ENCODE data around the gene PSTPIP1. TPM values are rescaled to one million over a fixed set of nuclear protein-coding genes. Genes with fewer than 3 reads are reported as not detected.

PSTPIP1 gene
- total RNA-seq, 1 donor from 2014 or later, result 12.4 TPM

DNA sequence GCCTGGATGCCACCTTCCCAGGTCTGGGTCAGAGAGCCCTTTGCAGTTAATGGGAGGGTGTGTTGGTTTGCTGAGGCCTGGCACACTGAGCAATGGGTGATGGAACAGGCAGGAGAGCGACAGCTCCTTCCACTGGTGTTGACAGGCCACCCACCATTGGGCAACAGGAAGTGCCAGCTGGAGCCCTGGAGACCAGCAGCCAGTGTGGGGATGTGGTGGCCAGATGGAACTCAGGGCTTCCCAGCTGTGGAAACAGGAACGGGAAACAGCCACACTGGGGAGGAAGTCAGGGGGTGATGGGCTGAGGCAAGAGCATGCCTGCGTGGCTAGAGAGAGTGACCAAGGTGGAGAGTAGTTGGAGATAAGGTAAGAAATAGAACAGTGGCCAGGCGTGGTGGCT is 9.3 kb downstream of the PSTPIP1 start:
- DNase-seq, result no peak
- Mint-ChIP-seq H3K4me1 (ENCODE audit: low read depth, unreplicated experiment) (peaks cover 2% of the 10 kb centered on the region), H3K4me3 (ENCODE audit: unreplicated experiment) (no peak overlapping the region), H3K36me3 (ENCODE audit: unreplicated experiment) (no peaks in the 10 kb centered on the region), H3K27ac (ENCODE audit: unreplicated experiment) (peak overlapping the region; percentile 22), H3K27me3 (ENCODE audit: unreplicated experiment) (no peaks in the 10 kb centered on the region), H3K9me3 (ENCODE audit: unreplicated experiment) (no peaks in the 10 kb centered on the region)
- no peak for TF ChIP-seq CTCF (IDR thresholded peaks at IDR 0.05; ENCODE audit: partially characterized antibody, unreplicated experiment)

- Mint-ChIP-seq H3K4me3 (ENCODE audit: unreplicated experiment) (no peak overlapping the region), H3K4me1 (ENCODE audit: low read depth, unreplicated experiment) (peaks cover 1% of the 10 kb centered on the region), H3K9me3 (ENCODE audit: unreplicated experiment) (no peaks in the 10 kb centered on the region), H3K36me3 (ENCODE audit: unreplicated experiment) (no peaks in the 10 kb centered on the region), H3K27me3 (ENCODE audit: unreplicated experiment) (peaks cover 4% of the 10 kb centered on the region), H3K27ac (ENCODE audit: unreplicated experiment) (no peak overlapping the region)
- no peak for TF ChIP-seq CTCF (IDR thresholded peaks at IDR 0.05; ENCODE audit: partially characterized antibody, unreplicated experiment)
- no peak for DNase-seq
Observed at GRCh38 chr15:77009176-77009575, 14.2 kb downstream of the PSTPIP1 start.

DNA sequence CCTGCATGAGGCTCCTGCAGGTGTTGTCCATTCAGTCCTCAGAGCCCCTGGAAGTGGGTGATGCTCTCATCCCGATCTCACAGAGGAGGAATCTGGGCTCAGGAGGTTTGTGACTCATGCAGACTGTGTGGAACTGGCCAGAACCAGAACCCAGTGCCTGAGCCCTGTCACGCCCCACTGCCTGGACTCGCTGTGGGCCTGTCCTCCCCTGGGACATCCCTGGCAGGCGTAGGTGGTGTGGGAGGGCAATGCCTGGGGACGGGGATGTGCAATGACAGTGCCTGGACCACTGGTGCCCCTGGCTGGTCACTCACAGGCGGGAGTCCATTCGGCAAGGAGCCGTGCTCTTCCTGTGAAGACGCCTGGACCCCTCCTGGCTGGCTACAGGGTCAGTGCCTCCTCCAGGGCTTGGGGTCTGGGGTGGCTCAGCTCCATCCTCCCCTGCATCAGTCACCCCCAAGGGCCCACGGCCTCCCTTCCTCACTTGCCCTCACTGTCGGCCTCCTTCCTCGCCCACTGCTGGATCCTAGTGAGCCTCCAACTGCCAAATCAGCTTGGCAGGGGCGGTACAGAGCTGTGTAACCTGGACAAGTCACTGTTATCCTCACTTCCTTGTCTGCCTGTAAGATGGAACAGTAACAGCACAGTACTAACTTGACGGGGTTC is 14.9 kb downstream of the PSTPIP1 start:
- Mint-ChIP-seq H3K27me3 (ENCODE audit: unreplicated experiment) (peaks cover 4% of the 10 kb centered on the region), H3K27ac (ENCODE audit: unreplicated experiment) (no peak overlapping the region), H3K4me3 (ENCODE audit: unreplicated experiment) (no peak overlapping the region), H3K4me1 (ENCODE audit: low read depth, unreplicated experiment) (no peaks in the 10 kb centered on the region), H3K36me3 (ENCODE audit: unreplicated experiment) (no peaks in the 10 kb centered on the region), H3K9me3 (ENCODE audit: unreplicated experiment) (no peaks in the 10 kb centered on the region)
- DNase-seq, result no peak
- no peak for TF ChIP-seq CTCF (IDR thresholded peaks at IDR 0.05; ENCODE audit: partially characterized antibody, unreplicated experiment)

DNA sequence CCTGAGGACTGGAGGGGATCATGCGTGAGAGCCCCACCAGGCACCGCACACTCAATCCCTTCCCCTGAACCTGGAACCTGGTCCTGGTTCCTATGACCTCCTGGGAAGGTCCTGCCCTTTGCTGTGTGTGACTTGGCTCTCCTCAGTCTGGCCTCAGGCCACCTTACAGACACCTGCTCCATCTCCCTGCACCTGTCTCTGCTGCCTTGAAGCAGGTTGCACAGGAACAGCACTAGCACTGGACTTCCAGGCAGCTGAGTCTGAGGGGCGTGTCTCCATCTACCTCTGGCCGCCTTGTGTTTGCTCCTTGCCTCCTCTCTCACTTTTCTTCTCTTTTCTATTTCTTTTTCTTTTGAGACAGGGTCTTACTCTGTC is 15.4 kb downstream of the PSTPIP1 start:
- TF ChIP-seq CTCF (IDR thresholded peaks at IDR 0.05; ENCODE audit: partially characterized antibody, unreplicated experiment), result no peak
- no peak overlapping the region for H3K27ac Mint-ChIP-seq (ENCODE audit: unreplicated experiment)
- H3K36me3 Mint-ChIP-seq (ENCODE audit: unreplicated experiment), result no peaks in the 10 kb centered on the region
- peaks cover 4% of the 10 kb centered on the region for H3K27me3 Mint-ChIP-seq (ENCODE audit: unreplicated experiment)
- H3K4me1 Mint-ChIP-seq (ENCODE audit: low read depth, unreplicated experiment), result peaks cover 3% of the 10 kb centered on the region
- H3K4me3 Mint-ChIP-seq (ENCODE audit: unreplicated experiment), result no peak overlapping the region
- H3K9me3 Mint-ChIP-seq (ENCODE audit: unreplicated experiment), result no peaks in the 10 kb centered on the region
- DNase-seq, result no peak

- Mint-ChIP-seq H3K9me3 (ENCODE audit: unreplicated experiment) (no peaks in the 10 kb centered on the region), H3K4me1 (ENCODE audit: low read depth, unreplicated experiment) (peaks cover 6% of the 10 kb centered on the region), H3K27me3 (ENCODE audit: unreplicated experiment) (peaks cover 4% of the 10 kb centered on the region), H3K4me3 (ENCODE audit: unreplicated experiment) (no peak overlapping the region), H3K27ac (ENCODE audit: unreplicated experiment) (no peak overlapping the region), H3K36me3 (ENCODE audit: unreplicated experiment) (no peaks in the 10 kb centered on the region)
- DNase-seq, result no peak
- TF ChIP-seq CTCF (IDR thresholded peaks at IDR 0.05; ENCODE audit: partially characterized antibody, unreplicated experiment), result no peak
Observed at GRCh38 chr15:77010857-77011256, 15.9 kb downstream of the PSTPIP1 start.
